Lung (tissue), 12 donors: ENCODE measurements around the gene ABHD12B. TPM values are rescaled to one million over a fixed set of nuclear protein-coding genes. Genes with fewer than 3 reads are reported as not detected.

ENCODE experiments used
- ATAC-seq: fragments of 200-7000 bp; cut with Tn5 transposase; one replicate; pipeline ENCODE4 v1.9.1; 2020; ENCODE audit warnings: moderate number of reproducible peaks; ENCODE audit not compliant: insufficient read depth, low FRiP score
- DNase-seq, 3 donors: peaks; one replicate each; pipeline ENCODE4 v3.0.0-alpha.2; 2013 to 2017
- H3K27ac ChIP-seq, 2 donors: one replicate each; pipeline ENCODE4 v1.5.1; 2013; ENCODE audit warnings: mild to moderate bottlenecking in 2 of 2, moderate library complexity in 2 of 2, control low read depth in 1 of 2, inconsistent platforms in 1 of 2, low read depth in 1 of 2, low read length in 1 of 2
- H3K27me3 ChIP-seq, 3 donors: one replicate each; pipeline ENCODE4 v1.5.1; 2013; ENCODE audit warnings: low read length in 2 of 3; ENCODE audit not compliant: control insufficient read depth in 3 of 3, insufficient read depth in 3 of 3
- H3K36me3 ChIP-seq, 4 donors: one replicate each; pipeline ENCODE4 v1.5.1; 2013; ENCODE audit warnings: low read length in 4 of 4, mild to moderate bottlenecking in 1 of 4, moderate library complexity in 1 of 4; ENCODE audit not compliant: control insufficient read depth in 4 of 4, insufficient read depth in 4 of 4
- H3K4me1 ChIP-seq, 5 donors: one replicate each; pipeline ENCODE4 v1.5.1; 2013; ENCODE audit warnings: low read length in 5 of 5, mild to moderate bottlenecking in 2 of 5, moderate library complexity in 1 of 5; ENCODE audit not compliant: control insufficient read depth in 5 of 5, insufficient read depth in 5 of 5
- H3K4me3 ChIP-seq: one replicate; pipeline ENCODE4 v1.5.1; 2013; ENCODE audit warnings: mild to moderate bottlenecking, control low read depth, moderate library complexity
- H3K9ac ChIP-seq, 2 donors: one replicate each; pipeline ENCODE4 v1.5.1; 2013; ENCODE audit warnings: low read length in 2 of 2, control low read depth in 1 of 2; ENCODE audit not compliant: insufficient read depth in 1 of 2
- H3K9me3 ChIP-seq, 4 donors: one replicate each; pipeline ENCODE4 v1.5.1; 2013; ENCODE audit warnings: low read length in 3 of 4, mild to moderate bottlenecking in 1 of 4, moderate library complexity in 1 of 4; ENCODE audit not compliant: control insufficient read depth in 4 of 4, insufficient read depth in 3 of 4
- WGBS, 2 donors: extraction: QIAGEN DNeasy Blood & Tissue Kit; methylation state at CpG; one replicate each; pipeline ENCODE4 v1.1.7; 2013; 5-methylcytosine and 5-hydroxymethylcytosine counted together
- polyA plus RNA-seq, 2 donors: library from polyadenylated mRNA; stranded (reverse); fragments of 200-250 nt; gene quantifications; one replicate each; pipeline ENCODE4 v1.2.1, GENCODE V29; 2013
- total RNA-seq, 2 donors: library from RNA; depleted of rRNA in 1 of 2; stranded (reverse); fragments of >200 nt in 1 of 2; gene quantifications; one replicate each; pipeline ENCODE4 v1.2.1, GENCODE V29; 2014 to 2021
- TF ChIP-seq, protein P1 (sequence below): IDR thresholded peaks from 2 replicates; pipeline ENCODE4 v1.5.1; 2012; ENCODE audit warnings: mild to moderate bottlenecking; ENCODE audit errors: control extremely low read depth, extremely low read depth
- donor health status: control.
- donor health status: control.
- donor health status: Bipolar disorder and iron deficiency.
- donor health status: healthy.
- donor health status: DM: yes; HTN: yes; CAD: no.

The ABHD12B gene
- total and polyA plus RNA-seq, 4 donors, result 0.56 to 1.0 (median 0.95) TPM; not detected in 1

DNA sequence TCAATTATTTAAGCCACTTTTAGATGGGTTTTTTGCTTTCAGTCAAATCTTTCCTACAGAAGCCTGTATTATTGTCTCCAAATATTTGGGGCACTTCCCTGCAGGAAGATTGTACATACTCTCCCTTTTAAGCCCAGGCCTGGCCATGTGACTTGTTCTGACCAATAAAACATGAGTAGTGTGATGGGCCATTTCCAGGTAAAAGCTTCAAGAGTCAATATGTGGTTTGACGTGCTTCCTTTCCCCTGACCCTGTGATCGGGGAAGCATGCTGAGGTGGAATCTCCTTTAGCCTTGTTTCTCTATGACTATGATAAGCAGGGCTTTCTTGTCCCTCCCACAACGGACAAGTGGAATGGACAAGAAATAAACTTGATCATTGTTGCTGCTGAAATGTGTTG lies 26.7 kb upstream of the ABHD12B start:
- no peaks in the 10 kb centered on the region for H3K27me3 ChIP-seq
- ATAC-seq (no peak), DNase-seq (no peak)
- no peak overlapping the region for H3K9ac ChIP-seq
- WGBS, 2 donors, result 90 to 94% methylated on average over 3 of the region's 3 CpGs
- no peaks in the 10 kb centered on the region for H3K36me3 ChIP-seq
- peaks cover 0 to 9% (median 0%) of the 10 kb centered on the region in 5 donors for H3K4me1 ChIP-seq
- H3K9me3 ChIP-seq, result peaks cover 0 to 2% (median 0%) of the 10 kb centered on the region in 4 donors
- no peak overlapping the region for H3K4me3 ChIP-seq
- no peak overlapping the region for H3K27ac ChIP-seq
- TF ChIP-seq, protein P1, sequence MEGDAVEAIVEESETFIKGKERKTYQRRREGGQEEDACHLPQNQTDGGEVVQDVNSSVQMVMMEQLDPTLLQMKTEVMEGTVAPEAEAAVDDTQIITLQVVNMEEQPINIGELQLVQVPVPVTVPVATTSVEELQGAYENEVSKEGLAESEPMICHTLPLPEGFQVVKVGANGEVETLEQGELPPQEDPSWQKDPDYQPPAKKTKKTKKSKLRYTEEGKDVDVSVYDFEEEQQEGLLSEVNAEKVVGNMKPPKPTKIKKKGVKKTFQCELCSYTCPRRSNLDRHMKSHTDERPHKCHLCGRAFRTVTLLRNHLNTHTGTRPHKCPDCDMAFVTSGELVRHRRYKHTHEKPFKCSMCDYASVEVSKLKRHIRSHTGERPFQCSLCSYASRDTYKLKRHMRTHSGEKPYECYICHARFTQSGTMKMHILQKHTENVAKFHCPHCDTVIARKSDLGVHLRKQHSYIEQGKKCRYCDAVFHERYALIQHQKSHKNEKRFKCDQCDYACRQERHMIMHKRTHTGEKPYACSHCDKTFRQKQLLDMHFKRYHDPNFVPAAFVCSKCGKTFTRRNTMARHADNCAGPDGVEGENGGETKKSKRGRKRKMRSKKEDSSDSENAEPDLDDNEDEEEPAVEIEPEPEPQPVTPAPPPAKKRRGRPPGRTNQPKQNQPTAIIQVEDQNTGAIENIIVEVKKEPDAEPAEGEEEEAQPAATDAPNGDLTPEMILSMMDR, result no peak

DNA sequence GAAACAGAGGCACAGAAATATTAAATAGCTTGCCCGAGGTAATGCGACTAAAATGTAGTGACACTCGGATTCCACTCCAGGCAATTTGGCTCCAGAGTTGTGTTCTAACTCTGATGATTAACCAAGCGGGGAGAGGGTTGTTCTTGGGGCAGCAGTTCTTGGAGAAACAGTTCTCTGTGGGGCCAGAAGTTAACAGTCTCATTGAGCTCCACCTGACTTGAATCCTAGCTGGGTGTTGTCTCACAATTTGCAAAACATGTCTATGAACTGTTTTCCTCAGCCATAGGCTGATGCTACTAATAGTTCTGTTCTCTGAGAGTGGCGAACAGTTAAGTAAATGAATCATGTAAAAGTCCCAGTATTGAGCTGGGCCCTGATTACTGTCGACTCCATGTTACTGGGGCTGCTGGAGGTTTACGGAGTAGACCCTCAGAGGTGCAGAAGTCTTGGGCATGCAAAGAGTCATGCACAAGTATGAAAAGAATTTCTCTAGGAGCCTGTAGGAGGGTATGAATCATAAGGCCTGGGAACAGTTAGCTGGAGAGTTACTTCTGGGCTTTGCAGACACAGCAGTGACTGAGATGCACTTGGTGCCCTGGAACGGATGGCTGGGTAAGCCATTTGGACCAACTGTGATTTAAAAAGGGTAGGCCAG lies 25.5 kb upstream of the ABHD12B start:
- Histone ChIP-seq H3K4me1 (peaks cover 0 to 9% (median 0%) of the 10 kb centered on the region in 5 donors), H3K9ac (no peak overlapping the region), H3K4me3 (no peak overlapping the region), H3K9me3 (no peaks in the 10 kb centered on the region), H3K27ac (no peak overlapping the region), H3K27me3 (no peaks in the 10 kb centered on the region), H3K36me3 (no peaks in the 10 kb centered on the region)
- TF ChIP-seq, protein P1, result no peak
- WGBS, 2 donors, result 86 to 90% methylated on average over 8 of the region's 8 CpGs
- ATAC-seq, result no peak
- DNase-seq, result no peak

DNA sequence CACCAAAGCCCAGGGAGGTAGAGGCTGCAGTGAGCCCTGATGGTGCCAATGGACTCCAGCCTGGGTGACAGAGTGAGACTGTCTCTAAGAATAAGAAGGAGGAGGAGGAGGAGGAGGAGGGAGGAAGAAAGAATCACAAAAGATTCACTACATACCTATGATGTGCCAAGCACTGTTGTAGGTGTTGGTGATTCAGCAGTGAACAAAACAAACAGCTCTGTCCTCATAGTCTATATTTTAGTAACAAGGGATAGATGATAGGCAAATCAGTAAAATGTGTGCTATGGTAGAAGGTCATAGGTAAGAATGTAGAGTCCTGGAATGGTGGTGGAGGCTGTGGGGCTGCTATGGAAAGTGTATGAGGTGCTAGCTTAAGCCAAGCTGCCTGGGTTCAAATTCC lies 18.0 kb upstream of the ABHD12B start:
- H3K27ac ChIP-seq, result no peak overlapping the region
- DNase-seq (no peak), ATAC-seq (no peak)
- no peaks in the 10 kb centered on the region for H3K4me1 ChIP-seq
- no peaks in the 10 kb centered on the region for H3K36me3 ChIP-seq
- H3K9ac ChIP-seq, result no peak overlapping the region
- no peak overlapping the region for H3K4me3 ChIP-seq
- no peaks in the 10 kb centered on the region for H3K27me3 ChIP-seq
- no peaks in the 10 kb centered on the region for H3K9me3 ChIP-seq
- TF ChIP-seq, protein P1, result no peak

DNA sequence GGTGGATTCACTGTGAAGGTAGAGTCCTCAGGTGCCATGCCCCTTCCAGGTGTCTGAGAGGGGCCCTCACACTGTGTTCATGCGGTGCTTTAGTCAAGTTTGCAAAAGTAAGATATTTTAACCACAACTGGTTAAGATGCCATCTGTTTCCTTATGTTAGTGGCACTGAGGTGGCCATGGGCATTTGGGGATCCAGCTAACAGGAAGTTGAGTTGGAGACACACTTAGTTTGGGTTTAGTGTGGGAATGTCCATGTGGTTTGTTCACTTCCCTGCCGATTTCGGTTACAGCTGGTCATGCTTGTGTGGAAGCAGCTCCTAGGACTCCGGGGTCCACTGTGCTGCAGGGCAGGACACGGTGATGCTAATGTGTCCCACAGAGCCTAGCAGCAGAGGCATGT lies 17.3 kb upstream of the ABHD12B start:
- peaks cover 0 to 6% (median 0%) of the 10 kb centered on the region in 5 donors for H3K4me1 ChIP-seq
- H3K27ac ChIP-seq, result no peak overlapping the region
- no peak overlapping the region for H3K9ac ChIP-seq
- no peaks in the 10 kb centered on the region for H3K27me3 ChIP-seq
- WGBS, 2 donors, result 40 to 69% methylated on average over 5 of the region's 5 CpGs
- no peaks in the 10 kb centered on the region for H3K9me3 ChIP-seq
- ATAC-seq, result no peak
- H3K36me3 ChIP-seq, result no peaks in the 10 kb centered on the region
- TF ChIP-seq, protein P1, result no peak
- H3K4me3 ChIP-seq, result no peak overlapping the region
- DNase-seq, result no peak
